HepG2 (cell line): ENCODE measurements around the gene KCNMA1. TPM values are rescaled to one million over a fixed set of nuclear protein-coding genes. Genes with fewer than 3 reads are reported as not detected.

Experiments
- ATAC-seq: fragments of 200-7000 bp; cut with Tn5 transposase; 3 replicates; pipeline ENCODE4 v1.9.1; 2020; ENCODE audit warnings: mild to moderate bottlenecking, moderate library complexity
- BruUV-seq: library from RNA; stranded (reverse); fragments of 400-500 nt; replicated peaks from 2 replicates; lab custom pipeline; 2021; lab: Mats Ljungman, UMichigan
- CTCF ChIA-PET: fragments of 300-600 bp; formaldehyde crosslinking; extraction: SDS; loops from one replicate; lab custom pipeline; 2021; ENCODE audit warnings: low total read pairs, inconsistent platforms, low intra/inter-chr PET ratio; lab: Yijun Ruan, JAX
- POLR2A ChIA-PET: fragments of 350-600 bp; sonication (Branson Sonifier 250); formaldehyde crosslinking; loops from one replicate; lab custom pipeline; 2020; ENCODE audit warnings: antibody characterized with exemption, inconsistent platforms; lab: Yijun Ruan, JAX
- DNase-seq: peaks from one replicate; pipeline ENCODE4 v3.0.0-alpha.2; 2015; ENCODE audit warnings: low spot score
- FAIRE-seq: peaks from 3 replicates; lab custom pipeline; 2011; peaks lifted over from hg19 to GRCh38; lab: Jason Lieb, UNC
- H2AFZ ChIP-seq: one replicate; pipeline ENCODE4 v1.6.1; 2011; ENCODE audit warnings: low read length, inconsistent platforms
- H3K27ac ChIP-seq: fragments of 300-600 bp; 3 replicates; pipeline ENCODE4 v1.8.0; 2011; ENCODE audit warnings: mixed run types, mild to moderate bottlenecking, mixed read lengths, low read length, inconsistent platforms; ENCODE audit not compliant: insufficient read depth; ENCODE audit errors: extremely low read length
- H3K27me3 ChIP-seq, 2 experiments: fragments of 200-600 bp in 1 of 2; 2 replicates in 1 of 2; 3 replicates in 1 of 2; pipeline versions ENCODE4 v1.6.0 to v1.8.0; 2011; ENCODE audit warnings: low read length in 2 of 2, mild to moderate bottlenecking in 2 of 2, moderate library complexity in 2 of 2, inconsistent platforms in 1 of 2; ENCODE audit not compliant: insufficient read depth in 2 of 2, control insufficient read depth in 1 of 2
- H3K36me3 ChIP-seq, 2 experiments: fragments of 200-600 bp in 1 of 2; replicated peaks in 1 of 2; 2 replicates in 1 of 2; 3 replicates in 1 of 2; pipeline versions ENCODE4 v1.5.1 to v1.8.0; 2011; ENCODE audit warnings: low read length in 2 of 2, inconsistent platforms in 1 of 2; ENCODE audit not compliant: insufficient read depth in 2 of 2, control insufficient read depth in 1 of 2
- H3K4me1 ChIP-seq: 2 replicates; pipeline ENCODE4 v1.5.1; 2012; ENCODE audit warnings: low read length, inconsistent platforms; ENCODE audit not compliant: insufficient read depth
- H3K4me2 ChIP-seq: 2 replicates; pipeline ENCODE4 v1.6.0; 2011; ENCODE audit warnings: low read depth, low read length, inconsistent platforms
- H3K4me3 ChIP-seq, 3 experiments: fragments of 200-600 bp in 1 of 3; sonication (generic), shearing (Covaris generic) in 1 of 3; replicated peaks in 1 of 3; 2 replicates each; pipeline ENCODE4 v1.5.1; 2011 to 2016; ENCODE audit warnings: low read length in 3 of 3, inconsistent platforms in 2 of 3, low read depth in 2 of 3, mild to moderate bottlenecking in 2 of 3, control low read depth in 1 of 3, mixed read lengths in 1 of 3; ENCODE audit not compliant: insufficient read depth in 1 of 3
- H3K79me2 ChIP-seq: one replicate; pipeline ENCODE4 v1.6.1; 2011; ENCODE audit warnings: low read length, inconsistent platforms; ENCODE audit not compliant: insufficient read depth
- H3K9ac ChIP-seq: 2 replicates; pipeline ENCODE4 v1.6.0; 2011; ENCODE audit warnings: mild to moderate bottlenecking, low read depth, low read length, inconsistent platforms; ENCODE audit not compliant: insufficient read depth
- H3K9me3 ChIP-seq: 2 replicates; pipeline ENCODE4 v1.5.1; 2012; ENCODE audit warnings: mild to moderate bottlenecking, low read length
- H4K20me1 ChIP-seq: 2 replicates; pipeline ENCODE4 v1.6.0; 2011; ENCODE audit warnings: inconsistent platforms, mild to moderate bottlenecking, low read length, moderate library complexity; ENCODE audit not compliant: insufficient read depth
- BCL3 ChIP-seq: sonication (generic); formaldehyde crosslinking; IDR thresholded peaks from 2 replicates; pipeline ENCODE4 v1.5.1; 2020; ENCODE audit warnings: mild to moderate bottlenecking, missing genetic modification reagents, moderate library complexity
- BORCS8-MEF2B ChIP-seq: sonication (generic); formaldehyde crosslinking; IDR thresholded peaks from 2 replicates; pipeline ENCODE4 v1.8.0; 2022; ENCODE audit warnings: mild to moderate bottlenecking, missing genetic modification reagents
- GABPA ChIP-seq, 2 experiments: IDR thresholded peaks; 2 replicates each; pipeline ENCODE4 v1.6.1; 2011 to 2016; ENCODE audit warnings: low read depth in 2 of 2, low read length in 1 of 2, missing biosample characterization in 1 of 2, missing genetic modification characterization in 1 of 2
- MAX ChIP-seq: IDR thresholded peaks from 2 replicates; pipeline ENCODE4 v1.6.1; 2012; ENCODE audit warnings: inconsistent platforms
- MXD1 ChIP-seq: sonication (generic); formaldehyde crosslinking; IDR thresholded peaks from 2 replicates; pipeline ENCODE4 v1.4.0; 2020; ENCODE audit warnings: mild to moderate bottlenecking, missing genetic modification reagents
- THAP7 ChIP-seq: sonication (generic); formaldehyde crosslinking; IDR thresholded peaks from 2 replicates; pipeline ENCODE4 v1.8.1; 2023; ENCODE audit warnings: mild to moderate bottlenecking, missing genetic modification reagents
- TMF1 ChIP-seq: sonication (generic); formaldehyde crosslinking; IDR thresholded peaks from 2 replicates; pipeline ENCODE4 v1.8.1; 2022; ENCODE audit warnings: low read depth, missing genetic modification reagents
- WGBS: methylation state at CpG from one replicate; pipeline ENCODE4 v1.1.6; 2017; ENCODE audit warnings: low lambda C conversion rate; 5-methylcytosine and 5-hydroxymethylcytosine counted together
- in situ Hi-C: cut with HindIII; loops from 2 replicates; pipeline ENCODE4 v1.10.0; 2017; ENCODE audit warnings: low pct_unique_long_range_greater_than_20kb; ENCODE audit not compliant: extremely low pct_ligation_motif_present
- intact Hi-C: fragments of 100-400 bp; cut with micrococcal nuclease; formaldehyde crosslinking; loops from one replicate; pipeline ENCODE4 v1.10.0; 2022; ENCODE audit not compliant: unreplicated experiment
- polyA plus RNA-seq, 8 experiments: library from polyadenylated mRNA; depleted of rRNA in 3 of 8; stranded (reverse) in 7 of 8; unstranded in 1 of 8; fragments of >200 nt; fragmentation: Illumina TruSeq in 4 of 8; extraction: Trizol in 4 of 8; gene quantifications; 2 replicates each; pipeline versions ENCODE4 v1.2.1 to v1.2.3, GENCODE V29; 2011 to 2016; ENCODE audit warnings: low read depth in 4 of 8, missing spikeins in 1 of 8, mixed read lengths in 1 of 8; ENCODE audit not compliant: insufficient read depth in 1 of 8
- total RNA-seq, 5 experiments: library from RNA; depleted of rRNA; stranded (reverse); fragments of >200 nt; fragmentation: Illumina TruSeq; extraction: Trizol; gene quantifications; 2 replicates each; pipeline ENCODE4 v1.2.3, GENCODE V29; 2016; ENCODE audit warnings: low read depth in 1 of 5

Gene KCNMA1
- total and polyA plus RNA-seq, 2 of the 13 experiments (the other 11 are each of a cell fraction or from before 2014, with no cell fraction given): 0.02 TPM; not detected in 1

GRCh38 chr10:76935941-76936613, 701.5 kb downstream of the KCNMA1 start (continued):
- no peak for TF ChIP-seq THAP7 (CRISPR knock-in tag)
- no peak for TF ChIP-seq BCL3 (CRISPR knock-in tag)
- no peak for TF ChIP-seq MXD1 (CRISPR knock-in tag)
- no peak for TF ChIP-seq TMF1 (CRISPR knock-in tag)

GRCh38 chr10:76928565-76928964, 709.0 kb downstream of the KCNMA1 start:
- H2AFZ ChIP-seq: no peak overlapping the region
- H3K27ac ChIP-seq: no peak overlapping the region
- WGBS: 79% methylated on average over 7 of the region's 7 CpGs
- intact Hi-C loops: no loop called here
- no peaks in the 10 kb centered on the region for H3K36me3 ChIP-seq
- H3K9me3 ChIP-seq: no peaks in the 10 kb centered on the region
- no peak for DNase-seq
- TF ChIP-seq GABPA (IDR thresholded peaks at IDR 0.05; ENCODE audit: low read depth, low read length) (no peak), GABPA (CRISPR knock-in tag; IDR thresholded peaks at IDR 0.05; ENCODE audit: low read depth) (no peak), BORCS8-MEF2B (CRISPR knock-in tag) (no peak), MAX (no peak)
- no peaks in the 10 kb centered on the region; a peak in 1 of 5 replicates for H3K27me3 ChIP-seq
- no peak for ATAC-seq
- in situ Hi-C loops: no loop called here
- H3K4me1 ChIP-seq: no peaks in the 10 kb centered on the region
- BruUV-seq: no TSS peak
- no peaks in the 10 kb centered on the region for H4K20me1 ChIP-seq
- ChIA-PET CTCF (no interaction called here), POLR2A (no interaction called here)
- no peak for FAIRE-seq
- no peaks in the 10 kb centered on the region for H3K79me2 ChIP-seq
- H3K9ac ChIP-seq: no peak overlapping the region
- no peak overlapping the region for H3K4me2 ChIP-seq
- no peak overlapping the region for H3K4me3 ChIP-seq
